Activated naive CD8-positive, alpha-beta T cell treated with anti-CD3 and anti-CD28 coated beads, Interleukin-2, amount 50 U/mL, for 24 hours (primary cell): ENCODE measurements around the gene WAS.
A peak's percentile ranks its signal among the peaks of the same experiment; 100 is the strongest.
"Not testable (repeated sequence)": the region's sequence is repeated elsewhere in the genome, so short reads cannot be mapped to it uniquely, and the experiment has no call there.

Experiments
- ATAC-seq: fragments of 150-1000 bp; cut with Tn5 transposase; one replicate; pipeline ENCODE4 v1.10.0; 2021
- DNase-seq: peaks from one replicate; pipeline ENCODE4 v3.0.0; 2021
- H3K27ac Mint-ChIP-seq: one replicate; pipeline ENCODE4 v1.8.0; 2021; ENCODE audit warnings: mild to moderate bottlenecking, mixed read lengths
- H3K27me3 Mint-ChIP-seq: one replicate; pipeline ENCODE4 v1.8.0; 2021; ENCODE audit warnings: mixed read lengths
- H3K36me3 Mint-ChIP-seq: one replicate; pipeline ENCODE4 v1.8.0; 2021; ENCODE audit warnings: low read depth, mixed read lengths
- H3K4me1 Mint-ChIP-seq: one replicate; pipeline ENCODE4 v1.8.0; 2021; ENCODE audit warnings: mixed read lengths
- H3K4me3 Mint-ChIP-seq: one replicate; pipeline ENCODE4 v1.8.0; 2021; ENCODE audit warnings: mild to moderate bottlenecking, moderate library complexity, mixed read lengths
- H3K9me3 Mint-ChIP-seq: one replicate; pipeline ENCODE4 v1.8.0; 2021; ENCODE audit warnings: mixed read lengths

The WAS gene

DNA sequence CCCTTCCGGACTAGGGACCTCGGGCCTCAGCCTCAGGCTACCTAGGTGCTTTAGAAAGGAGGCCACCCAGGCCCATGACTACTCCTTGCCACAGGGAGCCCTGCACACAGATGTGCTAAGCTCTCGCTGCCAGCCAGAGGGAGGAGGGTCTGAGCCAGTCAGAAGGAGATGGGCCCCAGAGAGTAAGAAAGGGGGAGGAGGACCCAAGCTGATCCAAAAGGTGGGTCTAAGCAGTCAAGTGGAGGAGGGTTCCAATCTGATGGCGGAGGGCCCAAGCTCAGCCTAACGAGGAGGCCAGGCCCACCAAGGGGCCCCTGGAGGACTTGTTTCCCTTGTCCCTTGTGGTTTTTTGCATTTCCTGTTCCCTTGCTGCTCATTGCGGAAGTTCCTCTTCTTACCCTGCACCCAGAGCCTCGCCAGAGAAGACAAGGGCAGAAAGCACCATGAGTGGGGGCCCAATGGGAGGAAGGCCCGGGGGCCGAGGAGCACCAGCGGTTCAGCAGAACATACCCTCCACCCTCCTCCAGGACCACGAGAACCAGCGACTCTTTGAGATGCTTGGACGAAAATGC, at the start of gene WAS:
Gene WAS (plus strand): TSS at position 389 of the 572 bp plus-strand sequence. CDS start 55 bp downstream, at position 444.
- peak; percentile 45 for DNase-seq
- H3K27ac Mint-ChIP-seq: peak within 1 kb of the TSS; percentile 95
- ATAC-seq: peak; percentile 87
- H3K36me3 Mint-ChIP-seq: peaks cover 33% of the 10 kb centered on the region
- peak within 1 kb of the TSS; percentile 91 for H3K4me3 Mint-ChIP-seq
- H3K9me3 Mint-ChIP-seq: no peaks in the 10 kb centered on the region
- peaks cover 52% of the 10 kb centered on the region for H3K4me1 Mint-ChIP-seq
- no peaks in the 10 kb centered on the region for H3K27me3 Mint-ChIP-seq

DNA sequence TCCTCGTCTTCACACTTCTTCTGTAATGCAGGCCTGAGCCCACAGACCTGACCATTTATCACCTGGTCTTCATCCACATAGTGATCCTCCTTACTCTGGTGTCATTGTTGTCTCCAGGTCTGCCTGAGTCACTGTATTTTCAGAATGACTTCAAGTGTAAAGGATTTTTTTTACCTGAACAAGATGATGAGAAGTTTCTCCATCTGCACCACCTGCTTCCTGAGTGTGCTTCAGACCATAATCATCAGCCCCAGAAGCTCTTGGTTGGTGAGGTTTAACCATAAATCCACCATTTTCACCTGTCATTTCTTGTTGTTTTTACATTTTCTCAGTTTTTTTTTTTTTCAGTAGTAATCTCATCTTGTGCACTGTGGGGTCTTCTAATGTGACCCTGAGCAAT, 47.3 kb upstream of the WAS start:
- DNase-seq: no peak
- Mint-ChIP-seq H3K4me3 (no peak overlapping the region), H3K9me3 (no peaks in the 10 kb centered on the region), H3K4me1 (peaks cover 3% of the 10 kb centered on the region), H3K27ac (no peak overlapping the region), H3K36me3 (no peaks in the 10 kb centered on the region), H3K27me3 (no peaks in the 10 kb centered on the region)
- ATAC-seq: no peak

GRCh38 chrX:48636776-48637175, 46.8 kb upstream of the WAS start:
- no peaks in the 10 kb centered on the region for H3K4me1 Mint-ChIP-seq
- DNase-seq (no peak), ATAC-seq (no peak)
- no peaks in the 10 kb centered on the region for H3K36me3 Mint-ChIP-seq
- no peaks in the 10 kb centered on the region for H3K27me3 Mint-ChIP-seq
- H3K4me3 Mint-ChIP-seq: no peak overlapping the region
- H3K27ac Mint-ChIP-seq: no peak overlapping the region
- H3K9me3 Mint-ChIP-seq: no peaks in the 10 kb centered on the region

GRCh38 chrX:48645669-48646068, 37.9 kb upstream of the WAS start:
- no peak overlapping the region for H3K4me3 Mint-ChIP-seq

DNA sequence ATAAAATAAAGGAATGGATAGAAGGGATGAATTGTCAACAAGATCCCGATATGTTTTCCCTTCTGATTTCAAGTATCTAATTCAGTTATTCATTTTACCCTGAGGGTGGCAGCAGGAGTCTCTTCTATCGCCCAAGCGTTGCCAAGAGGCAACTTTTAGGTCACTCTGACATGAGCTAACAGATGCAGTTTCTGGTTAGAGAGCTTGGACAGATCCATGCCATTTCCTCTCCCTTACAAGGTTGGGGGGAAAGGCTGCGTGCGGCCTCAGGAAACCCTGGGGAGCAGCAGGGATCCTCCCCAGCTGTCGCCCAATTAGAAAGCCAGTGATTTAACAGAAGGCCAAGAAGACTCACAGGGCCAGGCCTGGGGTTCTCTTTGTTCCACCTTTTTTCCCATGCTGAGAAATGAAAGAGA, 35.3 kb upstream of the WAS start:
- peak; percentile 9 for DNase-seq

More at GRCh38 chrX:48645669-48646068, 37.9 kb upstream of the WAS start:
- DNase-seq (no peak), ATAC-seq (no peak)
- Mint-ChIP-seq H3K27ac (no peak overlapping the region), H3K4me1 (no peaks in the 10 kb centered on the region), H3K9me3 (no peaks in the 10 kb centered on the region), H3K27me3 (no peaks in the 10 kb centered on the region), H3K36me3 (no peaks in the 10 kb centered on the region)

DNA sequence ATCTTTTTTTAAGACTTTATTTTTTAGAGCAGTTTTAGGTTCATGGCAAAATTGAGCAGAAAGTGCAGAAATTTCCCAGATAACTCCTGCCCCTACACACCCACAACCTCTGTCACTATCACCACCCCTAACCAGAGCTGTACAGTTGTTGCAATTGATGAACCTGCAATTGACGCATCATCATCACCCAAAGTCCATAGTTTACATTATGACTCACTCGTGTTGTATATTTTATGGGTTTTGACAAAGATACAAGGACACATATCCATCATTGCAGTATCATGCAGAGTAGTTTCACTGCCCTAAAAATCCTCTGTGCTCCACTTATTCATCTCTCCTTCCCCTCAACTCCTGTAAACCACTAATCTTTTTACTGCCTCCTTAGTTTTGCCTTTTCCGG, 34.5 kb upstream of the WAS start:
- DNase-seq (no peak), ATAC-seq (no peak)
- H3K27ac Mint-ChIP-seq: no peak overlapping the region
- no peaks in the 10 kb centered on the region for H3K27me3 Mint-ChIP-seq
- peaks cover 1% of the 10 kb centered on the region for H3K4me1 Mint-ChIP-seq
- H3K4me3 Mint-ChIP-seq: no peak overlapping the region
- no peaks in the 10 kb centered on the region for H3K36me3 Mint-ChIP-seq
- H3K9me3 Mint-ChIP-seq: no peaks in the 10 kb centered on the region

More for the DNA sequence above, 35.3 kb upstream of the WAS start:
- H3K36me3 Mint-ChIP-seq: no peaks in the 10 kb centered on the region
- peaks cover 1% of the 10 kb centered on the region for H3K4me1 Mint-ChIP-seq
- H3K27me3 Mint-ChIP-seq: no peaks in the 10 kb centered on the region
- H3K27ac Mint-ChIP-seq: no peak overlapping the region
- H3K4me3 Mint-ChIP-seq: no peak overlapping the region
- no peaks in the 10 kb centered on the region for H3K9me3 Mint-ChIP-seq
- no peak for ATAC-seq

DNA sequence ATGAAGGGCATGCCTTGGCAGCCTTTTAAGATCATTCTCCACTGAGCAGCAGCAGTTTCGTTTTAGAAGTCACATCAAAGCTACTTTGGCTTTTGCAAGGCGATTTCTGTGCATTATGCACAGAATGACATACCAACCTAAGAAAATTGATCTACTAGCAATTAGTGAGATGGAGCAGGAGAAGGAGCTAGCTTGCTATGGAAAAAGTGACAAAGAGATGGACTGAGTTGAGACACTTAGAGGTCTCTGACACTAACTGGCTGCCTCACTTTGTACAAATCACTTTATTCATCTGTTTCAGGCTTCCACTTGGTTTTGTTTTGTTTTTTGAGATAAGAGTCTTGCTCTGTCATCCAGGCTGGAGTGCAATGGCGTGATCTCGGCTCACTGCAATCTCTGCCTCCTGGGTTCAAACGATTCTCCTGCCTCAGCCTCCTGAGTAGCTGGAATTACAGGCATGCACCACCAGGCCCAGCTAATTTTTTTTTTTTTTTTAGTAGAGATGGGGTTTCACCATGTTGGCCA, 31.5 kb upstream of the WAS start:
- not testable (repeated sequence) for H3K27ac Mint-ChIP-seq, H3K36me3 Mint-ChIP-seq, H3K4me3 Mint-ChIP-seq, H3K4me1 Mint-ChIP-seq, H3K9me3 Mint-ChIP-seq, DNase-seq, H3K27me3 Mint-ChIP-seq, ATAC-seq

- not testable (repeated sequence) for H3K36me3 Mint-ChIP-seq, H3K4me3 Mint-ChIP-seq, H3K9me3 Mint-ChIP-seq, H3K4me1 Mint-ChIP-seq, H3K27me3 Mint-ChIP-seq, DNase-seq, ATAC-seq, H3K27ac Mint-ChIP-seq
These were observed 28.9 kb upstream of the WAS start for GRCh38 chrX:48654746-48655145.

GRCh38 chrX:48659686-48660085, 23.9 kb upstream of the WAS start:
- not testable (repeated sequence) for DNase-seq, H3K4me1 Mint-ChIP-seq, H3K36me3 Mint-ChIP-seq, H3K9me3 Mint-ChIP-seq, ATAC-seq, H3K27me3 Mint-ChIP-seq, H3K4me3 Mint-ChIP-seq, H3K27ac Mint-ChIP-seq

DNA sequence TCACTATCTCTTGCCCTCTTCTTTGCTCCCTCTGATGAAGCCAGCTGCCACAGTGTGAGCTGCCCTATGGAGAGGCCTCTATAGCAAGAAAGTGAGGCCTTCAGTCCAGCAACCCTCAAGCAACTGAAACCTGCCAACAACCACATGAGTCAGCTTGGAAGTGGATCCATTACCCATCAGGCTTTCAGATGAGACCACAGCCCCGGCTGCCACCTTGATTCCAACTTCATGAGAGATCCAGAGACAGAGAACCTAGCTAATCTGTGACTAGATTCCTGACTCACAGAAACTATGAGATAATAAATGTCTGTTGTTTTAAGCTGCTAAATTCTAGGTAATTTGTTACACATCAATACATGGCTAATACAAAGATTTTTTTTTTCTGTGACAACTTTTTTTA, 20.4 kb upstream of the WAS start:
- Mint-ChIP-seq H3K4me1 (peaks cover 6% of the 10 kb centered on the region), H3K4me3 (no peak overlapping the region), H3K36me3 (no peaks in the 10 kb centered on the region), H3K27ac (no peak overlapping the region), H3K27me3 (no peaks in the 10 kb centered on the region), H3K9me3 (no peaks in the 10 kb centered on the region)
- ATAC-seq (no peak), DNase-seq (no peak)

- DNase-seq (no peak), ATAC-seq (no peak)
- H3K27ac Mint-ChIP-seq: no peak overlapping the region
- no peaks in the 10 kb centered on the region for H3K9me3 Mint-ChIP-seq
- H3K36me3 Mint-ChIP-seq: no peaks in the 10 kb centered on the region
- no peaks in the 10 kb centered on the region for H3K27me3 Mint-ChIP-seq
- peaks cover 6% of the 10 kb centered on the region for H3K4me1 Mint-ChIP-seq
- H3K4me3 Mint-ChIP-seq: no peak overlapping the region
These were observed 19.4 kb upstream of the WAS start for GRCh38 chrX:48664156-48664555.

GRCh38 chrX:48665991-48666390, 17.6 kb upstream of the WAS start:
- no peak for DNase-seq
- no peaks in the 10 kb centered on the region for H3K9me3 Mint-ChIP-seq
- peaks cover 5% of the 10 kb centered on the region for H3K4me1 Mint-ChIP-seq
- no peaks in the 10 kb centered on the region for H3K36me3 Mint-ChIP-seq
- no peak for ATAC-seq
- H3K27me3 Mint-ChIP-seq: no peaks in the 10 kb centered on the region
- no peak overlapping the region for H3K27ac Mint-ChIP-seq
- H3K4me3 Mint-ChIP-seq: no peak overlapping the region

GRCh38 chrX:48666649-48667048, 16.9 kb upstream of the WAS start:
- no peak overlapping the region for H3K4me3 Mint-ChIP-seq
- H3K27ac Mint-ChIP-seq: no peak overlapping the region
- peaks cover 2% of the 10 kb centered on the region for H3K4me1 Mint-ChIP-seq
- DNase-seq (no peak), ATAC-seq (no peak)
- H3K27me3 Mint-ChIP-seq: no peaks in the 10 kb centered on the region
- no peaks in the 10 kb centered on the region for H3K9me3 Mint-ChIP-seq
- H3K36me3 Mint-ChIP-seq: no peaks in the 10 kb centered on the region

GRCh38 chrX:48667509-48667908, 16.1 kb upstream of the WAS start:
- no peak overlapping the region for H3K27ac Mint-ChIP-seq
- DNase-seq (no peak), ATAC-seq (no peak)
- H3K36me3 Mint-ChIP-seq: no peaks in the 10 kb centered on the region
- H3K4me1 Mint-ChIP-seq: peaks cover 2% of the 10 kb centered on the region
- no peaks in the 10 kb centered on the region for H3K27me3 Mint-ChIP-seq
- no peaks in the 10 kb centered on the region for H3K9me3 Mint-ChIP-seq
- H3K4me3 Mint-ChIP-seq: no peak overlapping the region

GRCh38 chrX:48668187-48668586, 15.4 kb upstream of the WAS start:
- H3K4me1 Mint-ChIP-seq, H3K27me3 Mint-ChIP-seq, H3K36me3 Mint-ChIP-seq, H3K9me3 Mint-ChIP-seq, DNase-seq, ATAC-seq, H3K4me3 Mint-ChIP-seq, H3K27ac Mint-ChIP-seq: not testable (repeated sequence)
